Measurements from ENCODE around the gene RTL10. TPM values are rescaled to one million over a fixed set of nuclear protein-coding genes. Genes with fewer than 3 reads are reported as not detected.
A peak's percentile ranks its signal among the peaks of the same experiment; 100 is the strongest.

RTL10 gene
- total RNA-seq, 3 donors from 2014 or later = 10.1 to 12.2 (median 11.9) TPM

DNA sequence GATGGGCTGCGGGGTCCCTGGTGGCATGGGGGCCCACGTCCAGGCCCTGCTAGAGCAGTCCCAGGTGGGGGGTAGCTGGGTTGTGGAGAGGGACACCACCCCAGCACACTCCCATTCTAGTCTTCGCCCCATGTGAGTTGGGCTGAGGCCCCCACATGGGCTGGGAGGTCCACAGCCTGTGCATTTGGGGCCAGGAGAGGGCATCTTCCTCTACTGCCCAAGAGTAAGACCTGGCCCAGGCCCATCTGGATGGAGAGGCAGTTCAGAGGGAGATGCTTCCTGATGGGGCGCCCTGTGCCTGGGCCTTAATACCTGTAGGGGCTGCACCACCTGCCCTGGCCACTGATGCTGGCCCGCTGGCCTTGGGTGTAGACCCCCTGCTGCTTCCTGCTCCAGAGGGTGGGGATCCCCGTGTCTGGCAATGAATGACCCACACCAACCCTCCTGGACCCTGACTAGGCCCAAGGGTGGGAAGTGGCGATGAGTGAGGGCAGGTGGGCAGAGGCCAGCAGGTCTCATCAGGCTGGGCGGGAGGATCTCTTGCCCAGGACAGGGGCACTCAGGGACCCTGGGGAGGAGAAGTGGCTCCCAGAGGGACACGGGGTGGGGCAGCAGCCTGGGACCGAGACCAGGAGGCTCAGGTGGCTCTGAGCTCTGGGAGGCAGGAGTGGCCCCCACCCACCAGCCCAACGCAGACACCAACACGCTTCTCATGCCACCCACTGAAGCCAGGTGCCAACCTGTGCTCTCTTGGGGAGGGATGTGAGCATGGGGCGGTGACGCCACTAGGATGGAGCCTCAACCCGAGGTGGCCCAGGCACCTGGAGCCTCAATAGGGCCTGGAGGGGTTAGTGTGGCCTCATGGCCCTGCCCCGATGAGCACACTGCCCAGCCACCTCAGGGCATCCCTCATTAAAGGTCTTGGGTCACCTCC is 17.4 kb upstream of the RTL10 start:
- intact Hi-C loops (cut with DNase I, micrococcal nuclease) = no loop called here
- DNase-seq (peak in 2 of 3 donors; percentile 25 to 46), ATAC-seq (no peak)
- H3K36me3 ChIP-seq (ENCODE audit: low read depth) = no peaks in the 10 kb centered on the region
- no peaks in the 10 kb centered on the region for H3K9me3 ChIP-seq
- no peak overlapping the region for H3K4me3 ChIP-seq
- peaks cover 41% of the 10 kb centered on the region for H3K4me1 ChIP-seq (ENCODE audit: low read depth)
- TF ChIP-seq, protein P1, sequence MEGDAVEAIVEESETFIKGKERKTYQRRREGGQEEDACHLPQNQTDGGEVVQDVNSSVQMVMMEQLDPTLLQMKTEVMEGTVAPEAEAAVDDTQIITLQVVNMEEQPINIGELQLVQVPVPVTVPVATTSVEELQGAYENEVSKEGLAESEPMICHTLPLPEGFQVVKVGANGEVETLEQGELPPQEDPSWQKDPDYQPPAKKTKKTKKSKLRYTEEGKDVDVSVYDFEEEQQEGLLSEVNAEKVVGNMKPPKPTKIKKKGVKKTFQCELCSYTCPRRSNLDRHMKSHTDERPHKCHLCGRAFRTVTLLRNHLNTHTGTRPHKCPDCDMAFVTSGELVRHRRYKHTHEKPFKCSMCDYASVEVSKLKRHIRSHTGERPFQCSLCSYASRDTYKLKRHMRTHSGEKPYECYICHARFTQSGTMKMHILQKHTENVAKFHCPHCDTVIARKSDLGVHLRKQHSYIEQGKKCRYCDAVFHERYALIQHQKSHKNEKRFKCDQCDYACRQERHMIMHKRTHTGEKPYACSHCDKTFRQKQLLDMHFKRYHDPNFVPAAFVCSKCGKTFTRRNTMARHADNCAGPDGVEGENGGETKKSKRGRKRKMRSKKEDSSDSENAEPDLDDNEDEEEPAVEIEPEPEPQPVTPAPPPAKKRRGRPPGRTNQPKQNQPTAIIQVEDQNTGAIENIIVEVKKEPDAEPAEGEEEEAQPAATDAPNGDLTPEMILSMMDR (IDR thresholded peaks at IDR 0.05) = no peak

DNA sequence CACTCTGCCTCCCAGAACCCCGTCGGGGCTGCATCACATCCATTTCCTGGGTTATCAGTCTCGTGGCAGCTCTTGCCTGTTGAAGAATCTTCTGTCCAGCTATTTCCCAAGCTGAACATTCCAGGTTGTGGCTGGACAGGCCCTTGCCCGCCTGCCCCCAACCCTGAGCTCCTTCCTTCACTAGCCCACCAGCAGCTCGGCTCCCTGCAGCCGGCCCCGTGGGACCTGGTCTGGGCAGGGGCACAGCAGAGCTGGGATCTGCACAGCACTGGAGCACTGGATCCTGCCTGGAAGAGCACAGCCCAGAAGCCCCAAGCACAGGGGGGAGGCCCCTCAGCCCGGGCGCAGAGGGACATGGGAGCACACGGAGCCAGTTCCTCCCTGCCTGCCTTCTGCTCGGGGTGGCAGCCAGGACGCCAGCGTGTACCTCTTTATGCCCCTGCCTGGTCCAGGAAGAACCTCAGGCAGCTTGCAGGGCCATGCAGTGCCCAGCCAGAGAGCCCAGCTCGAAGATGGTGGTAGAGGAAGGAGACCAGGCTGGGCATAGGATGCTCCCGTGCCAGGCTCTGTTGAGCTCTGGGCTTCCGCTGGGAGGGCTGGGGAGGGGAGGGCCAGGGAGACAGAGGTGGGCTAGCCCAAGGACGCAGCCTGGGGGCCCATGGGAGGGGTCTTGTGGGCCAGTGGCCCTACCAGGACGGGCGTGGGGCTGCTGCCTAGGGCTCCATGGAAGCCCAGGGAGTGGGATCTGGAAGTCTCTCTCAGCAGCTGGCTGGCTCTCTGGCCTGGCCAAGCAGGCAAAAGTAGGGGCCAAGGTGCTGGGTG is 16.6 kb upstream of the RTL10 start:
- no peak overlapping the region for H3K4me3 ChIP-seq
- intact Hi-C loops (cut with DNase I, micrococcal nuclease) = no loop called here
- ATAC-seq = no peak
- TF ChIP-seq, protein P1 (IDR thresholded peaks at IDR 0.05) = no peak
- H3K4me1 ChIP-seq (ENCODE audit: low read depth) = peaks cover 41% of the 10 kb centered on the region
- no peaks in the 10 kb centered on the region for H3K9me3 ChIP-seq
- no peaks in the 10 kb centered on the region for H3K36me3 ChIP-seq (ENCODE audit: low read depth)
- peak in 2 of 3 donors; percentile 0 to 35 for DNase-seq

DNA sequence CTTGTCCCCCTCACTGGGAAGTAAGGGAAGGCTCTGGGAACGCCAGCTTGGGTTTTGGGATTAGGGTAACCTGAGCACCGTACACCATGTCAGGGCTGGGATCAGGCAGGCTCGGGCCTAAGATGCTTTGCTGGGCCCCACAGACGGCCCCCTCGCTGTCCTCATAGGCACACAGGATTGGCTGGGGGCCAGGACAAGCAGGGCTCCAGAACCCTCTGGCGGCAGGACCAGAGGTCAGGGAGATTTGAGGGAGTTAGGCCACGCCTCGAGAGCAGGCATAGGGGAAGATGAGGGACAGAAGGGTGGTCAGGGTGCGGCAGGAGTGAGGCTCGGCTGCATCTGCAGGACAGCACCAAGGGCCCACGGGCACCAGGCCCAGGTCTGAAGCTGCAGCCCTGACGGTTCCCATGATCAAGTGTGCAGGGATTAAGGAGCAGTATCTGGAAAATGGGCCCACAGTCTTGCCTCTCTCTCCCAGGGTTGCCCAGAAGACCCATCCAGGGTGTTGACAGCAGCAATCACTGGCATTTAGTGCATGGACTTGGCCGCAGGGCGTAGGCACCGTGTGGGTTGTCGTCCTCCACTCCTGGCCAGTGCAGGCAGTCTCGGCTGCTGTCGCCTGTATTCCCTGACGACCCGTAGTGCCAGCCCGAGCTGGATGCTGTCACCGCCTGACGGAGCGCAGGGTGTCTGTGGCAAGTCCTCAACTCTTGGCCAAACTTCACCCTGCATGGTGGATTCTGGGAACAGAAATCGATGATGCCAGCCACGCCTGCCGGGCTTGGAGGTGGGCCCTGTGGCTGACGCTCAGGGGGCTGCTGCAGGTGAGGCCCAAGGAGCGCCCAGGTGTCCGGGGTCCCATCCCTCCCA is 15.7 kb upstream of the RTL10 start:
- Histone ChIP-seq H3K4me3 (no peak overlapping the region), H3K36me3 (ENCODE audit: low read depth) (no peaks in the 10 kb centered on the region), H3K9me3 (no peaks in the 10 kb centered on the region), H3K4me1 (ENCODE audit: low read depth) (peaks cover 34% of the 10 kb centered on the region)
- intact Hi-C loops (cut with DNase I, micrococcal nuclease) = no loop called here
- DNase-seq (peak in 2 of 3 donors; percentile 1 to 50), ATAC-seq (no peak)
- TF ChIP-seq, protein P1 (IDR thresholded peaks at IDR 0.05) = no peak

DNA sequence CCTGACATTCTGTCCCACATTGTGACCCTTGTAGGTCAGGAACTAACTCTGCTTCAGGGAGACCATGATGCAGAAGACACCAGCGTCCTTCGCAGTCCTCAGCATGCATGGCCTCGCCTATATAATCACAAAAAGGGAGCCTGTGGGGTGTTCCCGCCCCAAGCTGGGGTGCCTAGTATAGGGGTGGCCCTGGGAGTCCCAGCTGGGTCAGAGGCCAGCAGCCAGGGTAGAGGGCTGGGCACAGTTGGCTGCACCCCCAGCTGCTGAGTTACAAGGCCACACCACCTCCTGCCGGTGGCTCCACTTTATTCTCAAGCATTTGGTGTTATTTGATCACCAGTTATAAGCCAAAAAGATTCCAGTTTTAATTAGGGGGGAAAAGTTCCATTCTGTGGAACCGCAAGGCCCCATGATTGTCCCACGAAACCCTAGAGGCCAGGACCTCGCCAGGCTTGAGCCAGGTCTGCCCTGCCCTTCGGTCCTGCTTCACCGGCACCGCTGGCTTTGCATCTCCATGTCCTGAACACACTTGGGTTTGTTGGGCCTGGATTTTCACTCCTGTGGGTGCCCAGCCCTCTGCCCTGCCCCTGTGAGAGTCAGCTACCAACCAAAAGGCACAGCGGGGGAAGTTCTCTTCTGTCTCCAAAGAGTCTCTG is 15.0 kb upstream of the RTL10 start:
- TF ChIP-seq, protein P1 (IDR thresholded peaks at IDR 0.05) = no peak
- ATAC-seq (no peak), DNase-seq (peak in 2 of 3 donors; percentile 6 to 37)
- peaks cover 31% of the 10 kb centered on the region for H3K4me1 ChIP-seq (ENCODE audit: low read depth)
- intact Hi-C loops (cut with DNase I, micrococcal nuclease) = no loop called here
- no peaks in the 10 kb centered on the region for H3K9me3 ChIP-seq
- H3K36me3 ChIP-seq (ENCODE audit: low read depth) = no peaks in the 10 kb centered on the region
- no peak overlapping the region for H3K4me3 ChIP-seq
